ENCODE data around the gene ARL15. TPM values are rescaled to one million over a fixed set of nuclear protein-coding genes. Genes with fewer than 3 reads are reported as not detected.

Gene ARL15
- total and polyA plus RNA-seq, 9 of the 15 experiments (the other 6 are each of a cell fraction or from before 2014, with no cell fraction given) = 18.5 to 80.4 (median 57.0) TPM

GRCh38 chr5:54159153-54159892 is 151.1 kb downstream of the ARL15 start (continued):
- TF ChIP-seq CTCF (IDR thresholded peaks at IDR 0.05 in 2 of 3, conservative IDR thresholded peaks at IDR 0.05 in 1 of 3; ENCODE audit: insufficient read depth in 2 of 3, low read depth in 1 of 3, low read length in 3 of 3) (peak in 2 of 3 experiments; percentile 17 to 41; a peak in 2 of 6 replicates), NFE2 (IDR thresholded peaks at IDR 0.05; ENCODE audit: low read depth) (peak; percentile 19; the same call in 1 of the 2 replicates), SMARCA4 (IDR thresholded peaks at IDR 0.05) (no peak; the same call in 1 of the 2 replicates), JUND (IDR thresholded peaks at IDR 0.05; ENCODE audit: borderline replicate concordance, low read depth, low read length) (peak; percentile 59; the same call in 1 of the 2 replicates), JUND (tag; IDR thresholded peaks at IDR 0.05; ENCODE audit: borderline replicate concordance, low read depth, low read length) (peak; percentile 73; the same call in 2 of the 3 replicates), FOSL1 (tag; conservative IDR thresholded peaks at IDR 0.05) (peak; percentile 71), MECOM (CRISPR knock-in tag; IDR thresholded peaks at IDR 0.05) (peak; percentile 94), MEIS2 (IDR thresholded peaks at IDR 0.05; ENCODE audit: partially characterized antibody) (peak; percentile 42), MAFK (IDR thresholded peaks at IDR 0.05; ENCODE audit: low read length) (0 out of 2 replicates have a peak, but pooled peaks have one; percentile 10), CREB1 (IDR thresholded peaks at IDR 0.05) (peak; percentile 54), CREB1 (CRISPR knock-in tag; IDR thresholded peaks at IDR 0.05) (peak; percentile 62; the same call in 1 of the 2 replicates), RAD21 (CRISPR knock-in tag; conservative IDR thresholded peaks at IDR 0.05 in 1 of 2, IDR thresholded peaks at IDR 0.05 in 1 of 2) (peak; percentile 13 to 53; a peak in 2 of 4 replicates)

All from K562 (cell line).